ENCODE measurements around the gene CERS4.

- TF ChIP-seq CTCF (IDR thresholded peaks at IDR 0.05) (no peak), POLR2AphosphoS5 (IDR thresholded peaks at IDR 0.05; ENCODE audit: insufficient read depth in 1 of 2, low read depth in 1 of 2) (no peak), POLR2A (IDR thresholded peaks at IDR 0.05) (no peak)
Observed at GRCh38 chr19:8231073-8231604, 22.0 kb downstream of the CERS4 start.

Data from vagina (tissue), 2 donors.